H1 (cell line): ENCODE measurements around the gene YBX3. TPM values are rescaled to one million over a fixed set of nuclear protein-coding genes. Genes with fewer than 3 reads are reported as not detected.

Experiments
- CTCF ChIA-PET: fragments of 300-600 bp; sonication (Branson Sonifier 250); formaldehyde crosslinking; loops from one replicate; lab custom pipeline; 2021; ENCODE audit not compliant: partially characterized antibody; lab: Charles Lee
- POLR2A ChIA-PET: fragments of 300-600 bp; sonication (Branson Sonifier 250); formaldehyde crosslinking; loops from one replicate; lab custom pipeline; 2021; ENCODE audit warnings: inconsistent platforms; ENCODE audit not compliant: partially characterized antibody; lab: Charles Lee
- DNase-seq, 2 experiments: peaks; one replicate each; pipeline versions ENCODE4 v3.0.0 to v3.0.0-alpha.2; 2010 to 2022; ENCODE audit warnings: low spot score in 2 of 2, low read depth in 1 of 2, mixed read lengths in 1 of 2
- FAIRE-seq: peaks from 2 replicates; lab custom pipeline; 2011; peaks lifted over from hg19 to GRCh38; lab: Jason Lieb, UNC
- H2AFZ ChIP-seq: 2 replicates; pipeline ENCODE4 v1.8.1; 2012; ENCODE audit warnings: low read length, inconsistent platforms
- H2AK5ac ChIP-seq: 2 replicates; pipeline ENCODE4 v1.6.1; 2013; ENCODE audit warnings: low read depth, low read length
- H2BK120ac ChIP-seq: replicated peaks from 2 replicates; pipeline ENCODE3; 2013; ENCODE audit warnings: low read depth, low read length, inconsistent platforms
- H2BK12ac ChIP-seq: 2 replicates; pipeline ENCODE4 v1.6.1; 2013; ENCODE audit warnings: low read depth, low read length
- H2BK15ac ChIP-seq: 2 replicates; pipeline ENCODE4 v1.6.1; 2013; ENCODE audit warnings: low read length
- H2BK20ac ChIP-seq: 2 replicates; pipeline ENCODE4 v1.6.1; 2013; ENCODE audit warnings: low read length
- H2BK5ac ChIP-seq: 2 replicates; pipeline ENCODE4 v1.6.1; 2013; ENCODE audit warnings: low read depth, low read length
- H3K14ac ChIP-seq: 2 replicates; pipeline ENCODE4 v1.6.1; 2013; ENCODE audit warnings: inconsistent platforms; ENCODE audit not compliant: insufficient read length
- H3K18ac ChIP-seq: 2 replicates; pipeline ENCODE4 v1.6.1; 2013; ENCODE audit warnings: low read length; ENCODE audit errors: extremely low read depth
- H3K23ac ChIP-seq: 2 replicates; pipeline ENCODE4 v1.6.1; 2013; ENCODE audit warnings: inconsistent platforms; ENCODE audit not compliant: insufficient read length
- H3K23me2 ChIP-seq: 2 replicates; pipeline ENCODE4 v1.6.1; 2013; ENCODE audit warnings: low read depth, low read length
- H3K27ac ChIP-seq: 2 replicates; pipeline ENCODE4 v1.6.1; 2011; ENCODE audit warnings: low read depth, low read length, inconsistent platforms
- H3K27me3 ChIP-seq, 4 experiments: replicated peaks in 1 of 4; 1 replicate in 1 of 4; 2 replicates in 3 of 4; pipeline versions ENCODE4 v1.6.1 to v1.8.1; 2011 to 2013; ENCODE audit warnings: low read length in 3 of 4, mild to moderate bottlenecking in 3 of 4, inconsistent platforms in 2 of 4, mixed read lengths in 2 of 4, moderate library complexity in 1 of 4; ENCODE audit not compliant: control insufficient read depth in 3 of 4, insufficient read depth in 3 of 4; ENCODE audit errors: extremely low read depth in 1 of 4
- H3K36me3 ChIP-seq, 4 experiments: 2 replicates each; pipeline versions ENCODE4 v1.6.1 to v1.8.1; 2011 to 2013; ENCODE audit warnings: mild to moderate bottlenecking in 4 of 4, low read length in 3 of 4, moderate library complexity in 2 of 4, control low read depth in 1 of 4, inconsistent platforms in 1 of 4; ENCODE audit not compliant: insufficient read depth in 4 of 4, control insufficient read depth in 2 of 4
- H3K4ac ChIP-seq: replicated peaks from 2 replicates; pipeline ENCODE3; 2013; ENCODE audit warnings: low read length, low read depth, mixed read lengths, inconsistent platforms; ENCODE audit not compliant: insufficient read length
- H3K4me1 ChIP-seq, 4 experiments: replicated peaks in 1 of 4; 1 replicate in 1 of 4; 2 replicates in 3 of 4; pipeline versions ENCODE4 v1.6.1 to v1.8.1; 2011 to 2013; ENCODE audit warnings: low read length in 3 of 4, inconsistent platforms in 2 of 4, mixed read lengths in 1 of 4; ENCODE audit not compliant: insufficient read depth in 4 of 4, control insufficient read depth in 3 of 4
- H3K4me2 ChIP-seq, 2 experiments: 2 replicates each; pipeline versions ENCODE4 v1.6.1 to v1.8.1; 2011 to 2013; ENCODE audit warnings: low read depth in 2 of 2, low read length in 2 of 2, control low read depth in 1 of 2, inconsistent platforms in 1 of 2, mild to moderate bottlenecking in 1 of 2; ENCODE audit not compliant: insufficient read depth in 1 of 2
- H3K4me3 ChIP-seq, 4 experiments: fragments of 200-600, 300-600 bp in 1 of 4; sonication (generic), shearing (Covaris generic), sonication (Bioruptor Twin) in 1 of 4; 2 replicates each; pipeline versions ENCODE4 v1.5.1 to v1.8.1; 2011 to 2016; ENCODE audit warnings: low read length in 4 of 4, low read depth in 3 of 4, control low read depth in 2 of 4, inconsistent platforms in 2 of 4, mild to moderate bottlenecking in 2 of 4, mixed read lengths in 1 of 4, moderate library complexity in 1 of 4; ENCODE audit not compliant: insufficient read depth in 2 of 4; ENCODE audit errors: extremely low read depth in 1 of 4
- H3K56ac ChIP-seq: replicated peaks from 2 replicates; pipeline ENCODE3; 2013; ENCODE audit warnings: low read depth, mild to moderate bottlenecking, mixed read lengths, low read length, inconsistent platforms; ENCODE audit not compliant: insufficient read length
- H3K79me1 ChIP-seq: 2 replicates; pipeline ENCODE4 v1.6.1; 2013; ENCODE audit warnings: low read depth, low read length, control low read depth
- H3K79me2 ChIP-seq, 2 experiments: 2 replicates each; pipeline versions ENCODE4 v1.6.1 to v1.8.1; 2012 to 2013; ENCODE audit warnings: low read length in 2 of 2, mild to moderate bottlenecking in 2 of 2, inconsistent platforms in 1 of 2; ENCODE audit not compliant: insufficient read depth in 2 of 2, control insufficient read depth in 1 of 2
- H3K9ac ChIP-seq, 4 experiments: replicated peaks in 1 of 4; 1 replicate in 1 of 4; 2 replicates in 3 of 4; pipeline versions ENCODE4 v1.6.1 to v1.8.1; 2011 to 2013; ENCODE audit warnings: low read depth in 3 of 4, low read length in 3 of 4, control low read depth in 2 of 4, mild to moderate bottlenecking in 2 of 4, moderate library complexity in 2 of 4, inconsistent platforms in 1 of 4; ENCODE audit errors: extremely low read depth in 1 of 4
- H3K9me3 ChIP-seq, 2 experiments: 2 replicates each; pipeline versions ENCODE4 v1.6.1 to v1.8.1; 2012 to 2013; ENCODE audit warnings: mild to moderate bottlenecking in 2 of 2, moderate library complexity in 2 of 2, control low read depth in 1 of 2, inconsistent platforms in 1 of 2, low read depth in 1 of 2, low read length in 1 of 2, mixed read lengths in 1 of 2; ENCODE audit not compliant: insufficient read depth in 2 of 2
- H4K20me1 ChIP-seq, 2 experiments: replicated peaks in 1 of 2; 2 replicates each; pipeline versions ENCODE3 to v1.8.1; 2011 to 2013; ENCODE audit warnings: inconsistent platforms in 2 of 2, low read length in 2 of 2, mild to moderate bottlenecking in 1 of 2; ENCODE audit not compliant: insufficient read depth in 2 of 2, control insufficient read depth in 1 of 2
- H4K5ac ChIP-seq: 2 replicates; pipeline ENCODE4 v1.6.1; 2013; ENCODE audit warnings: low read length, low read depth, mixed read lengths, inconsistent platforms; ENCODE audit not compliant: insufficient read length
- H4K8ac ChIP-seq: 2 replicates; pipeline ENCODE4 v1.8.0; 2013; ENCODE audit warnings: mild to moderate bottlenecking, moderate library complexity, low read length, inconsistent platforms; ENCODE audit not compliant: insufficient read depth; ENCODE audit errors: extremely low read depth
- H4K91ac ChIP-seq: replicated peaks from 2 replicates; pipeline ENCODE3; 2013; ENCODE audit warnings: low read length, mixed read lengths, inconsistent platforms; ENCODE audit not compliant: insufficient read length
- BCL11A ChIP-seq, 2 experiments: IDR thresholded peaks; one replicate each; pipeline ENCODE4 v1.6.1; 2011; ENCODE audit warnings: low read depth in 2 of 2, low read length in 2 of 2, mild to moderate bottlenecking in 2 of 2
- CTBP2 ChIP-seq: IDR thresholded peaks from 2 replicates; pipeline ENCODE4 v1.7.0; 2011; ENCODE audit warnings: borderline replicate concordance, mild to moderate bottlenecking, moderate library complexity, mixed read lengths, low read length; ENCODE audit not compliant: insufficient read depth, insufficient read length
- whole genome bisulfite sequencing, 2 experiments: shearing (Covaris generic) in 1 of 2; methylation state at CpG; one replicate each; pipeline versions ENCODE4 v1.1.6 to v1.1.7; 2013 to 2015; ENCODE audit warnings: low lambda C conversion rate in 2 of 2, mixed read lengths in 2 of 2, inconsistent platforms in 1 of 2, low coverage in 1 of 2, missing lambda C conversion rate in 1 of 2; ENCODE audit not compliant: insufficient replicate concordance in 2 of 2, insufficient coverage in 1 of 2, insufficient read length in 1 of 2; ENCODE audit errors: extremely low coverage in 1 of 2, missing lambda C conversion rate in 1 of 2; 5-methylcytosine and 5-hydroxymethylcytosine counted together
- polyA plus RNA-seq, 7 experiments: library from polyadenylated mRNA; depleted of rRNA in 3 of 7; stranded (reverse) in 5 of 7; unstranded in 2 of 7; fragments of >200 nt in 5 of 7; fragments of 200-250 nt in 2 of 7; gene quantifications; 1 replicate in 5 of 7; 2 replicates in 1 of 7; 4 replicates in 1 of 7; pipeline versions ENCODE4 v1.2.1 to v1.2.3, GENCODE V29; 2011 to 2013; ENCODE audit warnings: missing spikeins in 2 of 7, mixed read lengths in 2 of 7
- total RNA-seq: library from RNA; stranded (reverse); fragmentation: NEBNext Ultra II Directional; extraction: Animal tissue kit (Norgen Biotek cat#: 25700); gene quantifications from 2 replicates; pipeline ENCODE4 v1.2.1, GENCODE V29; 2021

YBX3 gene
- total and polyA plus RNA-seq, 2 of the 8 experiments (the other 6 are each of a cell fraction or from before 2014, with no cell fraction given) = 83.1 to 480 TPM

- Histone ChIP-seq H3K36me3 (no peaks in the 10 kb centered on the region), H2AFZ (no peak overlapping the region), H2BK120ac (no peak overlapping the region), H3K56ac (no peak overlapping the region), H3K79me1 (no peaks in the 10 kb centered on the region), H3K9me3 (no peaks in the 10 kb centered on the region), H3K23me2 (peaks cover 3% of the 10 kb centered on the region; the same call in 1 of the 2 replicates), H2BK15ac (no peak overlapping the region), H2BK5ac (no peak overlapping the region), H4K20me1 (no peaks in the 10 kb centered on the region), H2AK5ac (no peak overlapping the region), H3K4me3 (no peak overlapping the region), H3K27me3 (no peaks in the 10 kb centered on the region), H3K9ac (no peak overlapping the region), H3K4me2 (no peak overlapping the region), H3K23ac (no peak overlapping the region), H4K91ac (no peak overlapping the region), H3K18ac (no peak overlapping the region), H2BK12ac (no peak overlapping the region), H3K14ac (no peak overlapping the region), H3K79me2 (no peaks in the 10 kb centered on the region), H4K8ac (no peak overlapping the region), H2BK20ac (no peak overlapping the region), H3K4me1 (peaks cover 0 to 2% (median 0%) of the 10 kb centered on the region in 4 experiments; a peak in 1 of 7 replicates), H4K5ac (no peak overlapping the region), H3K4ac (no peak overlapping the region), H3K27ac (no peak overlapping the region)
- FAIRE-seq = no peak
- 96% methylated on average over 5 of the region's 5 CpGs; no CpG with 5 or more reads in 1 of the 2 experiments for WGBS, 2 experiments
- DNase-seq = no peak
- ChIA-PET CTCF (interaction anchor here (0.8 to 0.9 kb wide), 2 partner anchors 10 to 21 kb away, joined by 3 to 4 read pairs; no protein-coding TSS in a partner anchor), POLR2A (interaction anchor here (2.1 kb wide), 1 partner anchor 55 kb away, joined by 12 read pairs; the partner anchor contains the start of gene MAGOHB)
- no peak for TF ChIP-seq BCL11A (IDR thresholded peaks at IDR 0.05; ENCODE audit: low read depth in 2 of 2, low read length in 2 of 2)
- no peak for TF ChIP-seq CTBP2
Measured at GRCh38 chr12:10668526-10668925, 54.6 kb downstream of the YBX3 start.
